ENCODE results near the gene BAX. TPM values are rescaled to one million over a fixed set of nuclear protein-coding genes. Genes with fewer than 3 reads are reported as not detected.

BAX gene
- polyA plus RNA-seq, 1 of the 3 experiments (the other 2 are of a cell fraction) = 640 TPM

DNA sequence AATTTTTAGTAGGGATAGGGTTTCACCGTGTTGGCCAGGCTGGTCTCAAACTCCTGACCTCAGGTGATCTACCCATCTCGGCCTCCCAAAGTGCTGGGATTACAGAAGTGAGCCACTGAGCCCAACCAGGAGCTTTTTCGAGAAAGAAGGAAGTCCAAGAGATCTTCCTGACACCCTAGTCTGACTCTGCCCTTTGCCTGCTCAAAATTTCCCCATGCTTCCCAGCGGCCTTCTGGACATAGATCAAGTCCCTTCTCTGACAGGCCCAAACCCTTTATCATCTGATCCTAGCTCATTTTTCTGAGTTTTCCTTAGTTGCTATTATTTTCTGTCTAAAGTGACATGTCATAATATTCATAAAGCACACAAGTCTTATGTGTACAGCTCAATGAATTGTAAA is 1.5 kb upstream of the BAX start:
- no peak overlapping the region for H3K27ac ChIP-seq (ENCODE audit: low read depth in 2 of 2, low read length in 1 of 2)
- no peaks in the 10 kb centered on the region for H3K9me3 ChIP-seq
- no peak overlapping the region for H3K4me3 ChIP-seq (ENCODE audit: low read depth in 2 of 2, low read length in 1 of 2)
- H3K4me1 ChIP-seq (ENCODE audit: control insufficient read depth in 1 of 2, insufficient read depth in 2 of 2, low read depth in 1 of 2, low read length in 1 of 2) = peaks cover 8 to 10% of the 10 kb centered on the region in 2 experiments; a peak in 2 of 4 replicates
- no peak overlapping the region for H3K4me2 ChIP-seq
- TF ChIP-seq RXRA (IDR thresholded peaks at IDR 0.05; ENCODE audit: borderline replicate concordance, low read depth) (no peak), POLR2AphosphoS5 (IDR thresholded peaks at IDR 0.05; ENCODE audit: low read depth, low read length) (no peak), TAF1 (IDR thresholded peaks at IDR 0.05; ENCODE audit: borderline replicate concordance, low read depth, low read length) (no peak), MEF2A (IDR thresholded peaks at IDR 0.05; ENCODE audit: borderline replicate concordance, low read depth) (no peak), EZH2phosphoT487 (IDR thresholded peaks at IDR 0.05; ENCODE audit: borderline replicate concordance, low read depth) (no peak), GATA2 (CRISPR knock-in tag; IDR thresholded peaks at IDR 0.05) (no peak), FOXM1 (IDR thresholded peaks at IDR 0.05; ENCODE audit: low read depth) (no peak), CHD2 (IDR thresholded peaks at IDR 0.05; ENCODE audit: low read length, partially characterized antibody) (no peak), FOXJ3 (CRISPR knock-in tag; IDR thresholded peaks at IDR 0.05) (no peak), SIN3A (IDR thresholded peaks at IDR 0.05; ENCODE audit: borderline replicate concordance, low read depth, low read length) (no peak), YY1 (IDR thresholded peaks at IDR 0.05; ENCODE audit: low read depth) (no peak), TEAD4 (IDR thresholded peaks at IDR 0.05; ENCODE audit: borderline replicate concordance, insufficient read depth) (no peak), EP300 (IDR thresholded peaks at IDR 0.05; ENCODE audit: borderline replicate concordance in 1 of 2, low read depth in 1 of 2, low read length in 1 of 2) (no peak), MXI1 (IDR thresholded peaks at IDR 0.05; ENCODE audit: low read depth, low read length) (no peak), JUND (IDR thresholded peaks at IDR 0.05) (no peak)
- TF ChIP-seq, protein P1, sequence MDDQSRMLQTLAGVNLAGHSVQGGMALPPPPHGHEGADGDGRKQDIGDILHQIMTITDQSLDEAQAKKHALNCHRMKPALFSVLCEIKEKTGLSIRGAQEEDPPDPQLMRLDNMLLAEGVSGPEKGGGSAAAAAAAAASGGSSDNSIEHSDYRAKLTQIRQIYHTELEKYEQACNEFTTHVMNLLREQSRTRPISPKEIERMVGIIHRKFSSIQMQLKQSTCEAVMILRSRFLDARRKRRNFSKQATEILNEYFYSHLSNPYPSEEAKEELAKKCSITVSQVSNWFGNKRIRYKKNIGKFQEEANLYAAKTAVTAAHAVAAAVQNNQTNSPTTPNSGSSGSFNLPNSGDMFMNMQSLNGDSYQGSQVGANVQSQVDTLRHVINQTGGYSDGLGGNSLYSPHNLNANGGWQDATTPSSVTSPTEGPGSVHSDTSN (IDR thresholded peaks at IDR 0.05) = no peak
- TF ChIP-seq, protein P2, sequence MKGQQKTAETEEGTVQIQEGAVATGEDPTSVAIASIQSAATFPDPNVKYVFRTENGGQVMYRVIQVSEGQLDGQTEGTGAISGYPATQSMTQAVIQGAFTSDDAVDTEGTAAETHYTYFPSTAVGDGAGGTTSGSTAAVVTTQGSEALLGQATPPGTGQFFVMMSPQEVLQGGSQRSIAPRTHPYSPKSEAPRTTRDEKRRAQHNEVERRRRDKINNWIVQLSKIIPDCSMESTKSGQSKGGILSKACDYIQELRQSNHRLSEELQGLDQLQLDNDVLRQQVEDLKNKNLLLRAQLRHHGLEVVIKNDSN (IDR thresholded peaks at IDR 0.05; ENCODE audit: borderline replicate concordance, low read depth) = no peak
- TF ChIP-seq, protein P3, sequence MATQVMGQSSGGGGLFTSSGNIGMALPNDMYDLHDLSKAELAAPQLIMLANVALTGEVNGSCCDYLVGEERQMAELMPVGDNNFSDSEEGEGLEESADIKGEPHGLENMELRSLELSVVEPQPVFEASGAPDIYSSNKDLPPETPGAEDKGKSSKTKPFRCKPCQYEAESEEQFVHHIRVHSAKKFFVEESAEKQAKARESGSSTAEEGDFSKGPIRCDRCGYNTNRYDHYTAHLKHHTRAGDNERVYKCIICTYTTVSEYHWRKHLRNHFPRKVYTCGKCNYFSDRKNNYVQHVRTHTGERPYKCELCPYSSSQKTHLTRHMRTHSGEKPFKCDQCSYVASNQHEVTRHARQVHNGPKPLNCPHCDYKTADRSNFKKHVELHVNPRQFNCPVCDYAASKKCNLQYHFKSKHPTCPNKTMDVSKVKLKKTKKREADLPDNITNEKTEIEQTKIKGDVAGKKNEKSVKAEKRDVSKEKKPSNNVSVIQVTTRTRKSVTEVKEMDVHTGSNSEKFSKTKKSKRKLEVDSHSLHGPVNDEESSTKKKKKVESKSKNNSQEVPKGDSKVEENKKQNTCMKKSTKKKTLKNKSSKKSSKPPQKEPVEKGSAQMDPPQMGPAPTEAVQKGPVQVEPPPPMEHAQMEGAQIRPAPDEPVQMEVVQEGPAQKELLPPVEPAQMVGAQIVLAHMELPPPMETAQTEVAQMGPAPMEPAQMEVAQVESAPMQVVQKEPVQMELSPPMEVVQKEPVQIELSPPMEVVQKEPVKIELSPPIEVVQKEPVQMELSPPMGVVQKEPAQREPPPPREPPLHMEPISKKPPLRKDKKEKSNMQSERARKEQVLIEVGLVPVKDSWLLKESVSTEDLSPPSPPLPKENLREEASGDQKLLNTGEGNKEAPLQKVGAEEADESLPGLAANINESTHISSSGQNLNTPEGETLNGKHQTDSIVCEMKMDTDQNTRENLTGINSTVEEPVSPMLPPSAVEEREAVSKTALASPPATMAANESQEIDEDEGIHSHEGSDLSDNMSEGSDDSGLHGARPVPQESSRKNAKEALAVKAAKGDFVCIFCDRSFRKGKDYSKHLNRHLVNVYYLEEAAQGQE (IDR thresholded peaks at IDR 0.05; ENCODE audit: low read depth, low read length) = no peak
- TF ChIP-seq, protein P4, sequence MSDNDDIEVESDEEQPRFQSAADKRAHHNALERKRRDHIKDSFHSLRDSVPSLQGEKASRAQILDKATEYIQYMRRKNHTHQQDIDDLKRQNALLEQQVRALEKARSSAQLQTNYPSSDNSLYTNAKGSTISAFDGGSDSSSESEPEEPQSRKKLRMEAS (IDR thresholded peaks at IDR 0.05; ENCODE audit: low read depth) = no peak
- TF ChIP-seq, protein P5, sequence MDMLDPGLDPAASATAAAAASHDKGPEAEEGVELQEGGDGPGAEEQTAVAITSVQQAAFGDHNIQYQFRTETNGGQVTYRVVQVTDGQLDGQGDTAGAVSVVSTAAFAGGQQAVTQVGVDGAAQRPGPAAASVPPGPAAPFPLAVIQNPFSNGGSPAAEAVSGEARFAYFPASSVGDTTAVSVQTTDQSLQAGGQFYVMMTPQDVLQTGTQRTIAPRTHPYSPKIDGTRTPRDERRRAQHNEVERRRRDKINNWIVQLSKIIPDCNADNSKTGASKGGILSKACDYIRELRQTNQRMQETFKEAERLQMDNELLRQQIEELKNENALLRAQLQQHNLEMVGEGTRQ (IDR thresholded peaks at IDR 0.05; ENCODE audit: borderline replicate concordance, low read depth, low read length) = no peak
- no peaks in the 10 kb centered on the region for H3K9me2 ChIP-seq
- H3K9ac ChIP-seq = no peak overlapping the region
- no peak overlapping the region for H2AFZ ChIP-seq (ENCODE audit: low read depth)
- no peak for DNase-seq
- peaks cover 33% of the 10 kb centered on the region for H3K79me2 ChIP-seq (ENCODE audit: insufficient read depth)
- 83% methylated on average over 4 of the region's 4 CpGs for WGBS (ENCODE audit: low lambda C conversion rate)
- H4K20me1 ChIP-seq (ENCODE audit: insufficient read depth) = no peaks in the 10 kb centered on the region
- H3K27me3 ChIP-seq (ENCODE audit: insufficient read depth) = no peaks in the 10 kb centered on the region
- ChIA-PET CTCF (interaction anchor here (0.8 to 2.6 kb wide), 2 partner anchors 17 to 20 kb away, joined by 3 to 7 read pairs; partner anchors contain the start of gene DHDH), POLR2A (interaction anchor here (0.6 kb wide), 1 partner anchor 80 kb away, joined by 4 read pairs; no protein-coding TSS in a partner anchor)
- H3F3A ChIP-seq (replicated peaks; ENCODE audit: insufficient read depth) = peaks cover 4% of the 10 kb centered on the region
- peaks cover 8 to 22% of the 10 kb centered on the region in 2 experiments for H3K36me3 ChIP-seq (replicated peaks in 1 of 2; ENCODE audit: control insufficient read depth in 1 of 2, insufficient read depth in 2 of 2, low read length in 1 of 2)

All from SK-N-SH (cell line).